OCI-LY1 (cell line): ENCODE results near the gene SPOUT1.

Experiments used
- EZH2 ChIP-seq: fragments of 200-600 bp; sonication (generic), shearing (Covaris generic); IDR thresholded peaks from 2 replicates; pipeline ENCODE4 v1.8.0; 2017; ENCODE audit warnings: borderline replicate concordance, mixed run types, mild to moderate bottlenecking, antibody characterized with exemption, low read length, moderate library complexity, mixed read lengths
- TF ChIP-seq, protein P1 (sequence below): fragments of 200-600 bp; sonication (generic), shearing (Covaris generic); IDR thresholded peaks from 2 replicates; pipeline ENCODE4 v1.5.1; 2017; ENCODE audit warnings: mild to moderate bottlenecking, antibody characterized with exemption, low read length, moderate library complexity, mixed read lengths

DNA sequence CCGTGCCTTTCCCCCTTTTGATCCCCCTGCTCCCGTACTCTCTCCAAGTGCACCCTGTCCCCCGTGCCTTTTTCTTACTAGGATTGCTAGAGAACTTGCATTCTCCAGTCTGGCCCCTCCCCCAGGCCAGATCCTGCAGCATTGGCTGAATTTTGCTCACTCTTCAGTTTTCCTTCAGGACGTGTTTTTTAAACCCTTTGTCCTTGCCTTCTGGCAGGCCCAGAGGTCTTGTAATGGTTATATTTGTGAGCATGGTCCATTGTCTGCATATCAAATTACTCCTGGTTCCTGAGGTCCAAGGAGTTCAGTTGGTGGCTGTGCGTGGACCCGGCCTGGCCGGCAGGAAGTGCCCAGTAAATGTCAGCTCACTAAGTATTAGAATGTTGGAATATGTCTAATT lies 41.9 kb downstream of the SPOUT1 start:
- TF ChIP-seq, protein P1, sequence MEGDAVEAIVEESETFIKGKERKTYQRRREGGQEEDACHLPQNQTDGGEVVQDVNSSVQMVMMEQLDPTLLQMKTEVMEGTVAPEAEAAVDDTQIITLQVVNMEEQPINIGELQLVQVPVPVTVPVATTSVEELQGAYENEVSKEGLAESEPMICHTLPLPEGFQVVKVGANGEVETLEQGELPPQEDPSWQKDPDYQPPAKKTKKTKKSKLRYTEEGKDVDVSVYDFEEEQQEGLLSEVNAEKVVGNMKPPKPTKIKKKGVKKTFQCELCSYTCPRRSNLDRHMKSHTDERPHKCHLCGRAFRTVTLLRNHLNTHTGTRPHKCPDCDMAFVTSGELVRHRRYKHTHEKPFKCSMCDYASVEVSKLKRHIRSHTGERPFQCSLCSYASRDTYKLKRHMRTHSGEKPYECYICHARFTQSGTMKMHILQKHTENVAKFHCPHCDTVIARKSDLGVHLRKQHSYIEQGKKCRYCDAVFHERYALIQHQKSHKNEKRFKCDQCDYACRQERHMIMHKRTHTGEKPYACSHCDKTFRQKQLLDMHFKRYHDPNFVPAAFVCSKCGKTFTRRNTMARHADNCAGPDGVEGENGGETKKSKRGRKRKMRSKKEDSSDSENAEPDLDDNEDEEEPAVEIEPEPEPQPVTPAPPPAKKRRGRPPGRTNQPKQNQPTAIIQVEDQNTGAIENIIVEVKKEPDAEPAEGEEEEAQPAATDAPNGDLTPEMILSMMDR: no peak
- no peak for TF ChIP-seq EZH2
